ENCODE measurements around the gene RELCH.

RELCH gene

GRCh38 chr18:62264984-62265383 lies 77.9 kb downstream of the RELCH start:
- no peaks in the 10 kb centered on the region for H3K9me3 Mint-ChIP-seq (ENCODE audit: low read depth)
- peaks cover 8% of the 10 kb centered on the region for H3K36me3 Mint-ChIP-seq
- peaks cover 12% of the 10 kb centered on the region for H3K4me1 Mint-ChIP-seq (ENCODE audit: low read depth)
- H3K27ac Mint-ChIP-seq = no peak overlapping the region
- H3K27me3 Mint-ChIP-seq = no peaks in the 10 kb centered on the region
- no peak overlapping the region for H3K4me3 Mint-ChIP-seq

- Mint-ChIP-seq H3K27me3 (no peaks in the 10 kb centered on the region), H3K27ac (peak overlapping the region; percentile 14)
These were observed 90.0 kb downstream of the RELCH start for GRCh38 chr18:62277045-62277444.

GRCh38 chr18:62279561-62279960 lies 92.5 kb downstream of the RELCH start:
- peak overlapping the region; percentile 46 for H3K27ac Mint-ChIP-seq
- peaks cover 14% of the 10 kb centered on the region for H3K36me3 Mint-ChIP-seq
- no peaks in the 10 kb centered on the region for H3K9me3 Mint-ChIP-seq (ENCODE audit: low read depth)
- H3K4me3 Mint-ChIP-seq = no peak overlapping the region
- H3K4me1 Mint-ChIP-seq (ENCODE audit: low read depth) = peaks cover 22% of the 10 kb centered on the region
- H3K27me3 Mint-ChIP-seq = no peaks in the 10 kb centered on the region

More at GRCh38 chr18:62277045-62277444, 90.0 kb downstream of the RELCH start:
- Mint-ChIP-seq H3K4me3 (no peak overlapping the region), H3K9me3 (ENCODE audit: low read depth) (no peaks in the 10 kb centered on the region), H3K36me3 (peaks cover 10% of the 10 kb centered on the region), H3K4me1 (ENCODE audit: low read depth) (peaks cover 18% of the 10 kb centered on the region)

- Mint-ChIP-seq H3K9me3 (ENCODE audit: low read depth) (no peaks in the 10 kb centered on the region), H3K27ac (no peak overlapping the region), H3K36me3 (peaks cover 16% of the 10 kb centered on the region), H3K27me3 (no peaks in the 10 kb centered on the region), H3K4me1 (ENCODE audit: low read depth) (peaks cover 22% of the 10 kb centered on the region), H3K4me3 (no peak overlapping the region)
These were observed 93.0 kb downstream of the RELCH start for GRCh38 chr18:62280058-62280457.

- Mint-ChIP-seq H3K9me3 (ENCODE audit: low read depth) (no peaks in the 10 kb centered on the region), H3K27me3 (no peaks in the 10 kb centered on the region), H3K4me3 (no peak overlapping the region), H3K4me1 (ENCODE audit: low read depth) (peaks cover 27% of the 10 kb centered on the region), H3K36me3 (peaks cover 18% of the 10 kb centered on the region), H3K27ac (peak overlapping the region; percentile 9)
These were observed 93.7 kb downstream of the RELCH start for GRCh38 chr18:62280786-62281185.

GRCh38 chr18:62281684-62282083 lies 94.6 kb downstream of the RELCH start:
- no peaks in the 10 kb centered on the region for H3K27me3 Mint-ChIP-seq
- no peaks in the 10 kb centered on the region for H3K9me3 Mint-ChIP-seq (ENCODE audit: low read depth)
- H3K4me1 Mint-ChIP-seq (ENCODE audit: low read depth) = peaks cover 29% of the 10 kb centered on the region
- peak overlapping the region; percentile 41 for H3K27ac Mint-ChIP-seq
- H3K36me3 Mint-ChIP-seq = peaks cover 19% of the 10 kb centered on the region
- no peak overlapping the region for H3K4me3 Mint-ChIP-seq

- H3K4me1 Mint-ChIP-seq (ENCODE audit: low read depth) = peaks cover 29% of the 10 kb centered on the region
- H3K9me3 Mint-ChIP-seq (ENCODE audit: low read depth) = no peaks in the 10 kb centered on the region
- peaks cover 19% of the 10 kb centered on the region for H3K36me3 Mint-ChIP-seq
- no peaks in the 10 kb centered on the region for H3K27me3 Mint-ChIP-seq
- peak overlapping the region; percentile 66 for H3K27ac Mint-ChIP-seq
- H3K4me3 Mint-ChIP-seq = peak overlapping the region; percentile 32
These were observed 95.2 kb downstream of the RELCH start for GRCh38 chr18:62282188-62282629.

GRCh38 chr18:62284637-62285036 lies 97.6 kb downstream of the RELCH start:
- Mint-ChIP-seq H3K9me3 (ENCODE audit: low read depth) (no peaks in the 10 kb centered on the region), H3K36me3 (peaks cover 27% of the 10 kb centered on the region), H3K4me1 (ENCODE audit: low read depth) (peaks cover 30% of the 10 kb centered on the region), H3K27me3 (no peaks in the 10 kb centered on the region), H3K27ac (no peak overlapping the region), H3K4me3 (no peak overlapping the region)

GRCh38 chr18:62285281-62285680 lies 98.2 kb downstream of the RELCH start:
- no peaks in the 10 kb centered on the region for H3K27me3 Mint-ChIP-seq
- no peaks in the 10 kb centered on the region for H3K9me3 Mint-ChIP-seq (ENCODE audit: low read depth)
- no peak overlapping the region for H3K4me3 Mint-ChIP-seq
- no peak overlapping the region for H3K27ac Mint-ChIP-seq
- H3K36me3 Mint-ChIP-seq = peaks cover 27% of the 10 kb centered on the region
- H3K4me1 Mint-ChIP-seq (ENCODE audit: low read depth) = peaks cover 30% of the 10 kb centered on the region

GRCh38 chr18:62287781-62288664 lies 101.0 kb downstream of the RELCH start:
- Mint-ChIP-seq H3K9me3 (ENCODE audit: low read depth) (no peaks in the 10 kb centered on the region), H3K27me3 (no peaks in the 10 kb centered on the region), H3K4me3 (no peak overlapping the region), H3K27ac (no peak overlapping the region), H3K4me1 (ENCODE audit: low read depth) (peaks cover 9% of the 10 kb centered on the region), H3K36me3 (peaks cover 24% of the 10 kb centered on the region)

- no peak overlapping the region for H3K27ac Mint-ChIP-seq
These were observed 101.6 kb downstream of the RELCH start for GRCh38 chr18:62288665-62289008.

GRCh38 chr18:62289047-62289446 lies 102.0 kb downstream of the RELCH start:
- peaks cover 9% of the 10 kb centered on the region for H3K4me1 Mint-ChIP-seq (ENCODE audit: low read depth)
- H3K36me3 Mint-ChIP-seq = peaks cover 20% of the 10 kb centered on the region
- no peak overlapping the region for H3K4me3 Mint-ChIP-seq

More at GRCh38 chr18:62288665-62289008, 101.6 kb downstream of the RELCH start:
- Mint-ChIP-seq H3K9me3 (ENCODE audit: low read depth) (no peaks in the 10 kb centered on the region), H3K36me3 (peaks cover 23% of the 10 kb centered on the region), H3K4me3 (no peak overlapping the region), H3K27me3 (no peaks in the 10 kb centered on the region), H3K4me1 (ENCODE audit: low read depth) (peaks cover 9% of the 10 kb centered on the region)

GRCh38 chr18:62294073-62294472 lies 107.0 kb downstream of the RELCH start:
- H3K36me3 Mint-ChIP-seq = peaks cover 8% of the 10 kb centered on the region
- no peaks in the 10 kb centered on the region for H3K27me3 Mint-ChIP-seq
- peaks cover 6% of the 10 kb centered on the region for H3K4me1 Mint-ChIP-seq (ENCODE audit: low read depth)
- no peak overlapping the region for H3K4me3 Mint-ChIP-seq
- no peaks in the 10 kb centered on the region for H3K9me3 Mint-ChIP-seq (ENCODE audit: low read depth)
- no peak overlapping the region for H3K27ac Mint-ChIP-seq

More at GRCh38 chr18:62289047-62289446, 102.0 kb downstream of the RELCH start:
- Mint-ChIP-seq H3K27me3 (no peaks in the 10 kb centered on the region), H3K9me3 (ENCODE audit: low read depth) (no peaks in the 10 kb centered on the region), H3K27ac (peak overlapping the region; percentile 1)

- peaks cover 16% of the 10 kb centered on the region for H3K4me1 Mint-ChIP-seq (ENCODE audit: low read depth)
- no peaks in the 10 kb centered on the region for H3K9me3 Mint-ChIP-seq (ENCODE audit: low read depth)
- no peak overlapping the region for H3K4me3 Mint-ChIP-seq
- H3K36me3 Mint-ChIP-seq = peaks cover 35% of the 10 kb centered on the region
- no peaks in the 10 kb centered on the region for H3K27me3 Mint-ChIP-seq
- no peak overlapping the region for H3K27ac Mint-ChIP-seq
These were observed 113.4 kb downstream of the RELCH start for GRCh38 chr18:62300359-62300963.

- Mint-ChIP-seq H3K9me3 (ENCODE audit: low read depth) (no peaks in the 10 kb centered on the region), H3K36me3 (peaks cover 35% of the 10 kb centered on the region), H3K27me3 (no peaks in the 10 kb centered on the region), H3K4me1 (ENCODE audit: low read depth) (peaks cover 16% of the 10 kb centered on the region), H3K4me3 (no peak overlapping the region), H3K27ac (no peak overlapping the region)
These were observed 114.3 kb downstream of the RELCH start for GRCh38 chr18:62301322-62301721.

Data from activated naive CD8-positive, alpha-beta T cell (primary cell).